GM23338 (cell line): ENCODE measurements around the gene UQCRFS1. TPM values are rescaled to one million over a fixed set of nuclear protein-coding genes. Genes with fewer than 3 reads are reported as not detected.

Experiments used
- ATAC-seq: fragments of 200-7000 bp; cut with Tn5 transposase; 3 replicates; pipeline ENCODE4 v1.9.1; 2020
- DNase-seq: peaks from one replicate; pipeline ENCODE4 v3.0.0-alpha.2; 2015; ENCODE audit warnings: low spot score
- H2AFZ ChIP-seq: fragments of 200-600 bp; sonication (generic); 2 replicates; pipeline ENCODE4 v1.8.0; 2016; ENCODE audit warnings: antibody characterized with exemption, mild to moderate bottlenecking, moderate library complexity
- H3F3A ChIP-seq: fragments of 200-600 bp; sonication (generic); replicated peaks from 2 replicates; pipeline ENCODE4 v1.8.0; 2017; ENCODE audit warnings: antibody characterized with exemption, mixed run types, low read depth
- H3K27ac ChIP-seq: fragments of 200-600 bp; sonication (generic); 2 replicates; pipeline ENCODE4 v1.6.1; 2016; ENCODE audit warnings: low read depth
- H3K27me3 ChIP-seq: fragments of 200-600 bp; sonication (generic); 2 replicates; pipeline ENCODE4 v1.8.0; 2016; ENCODE audit warnings: mild to moderate bottlenecking, mixed run types, moderate library complexity; ENCODE audit not compliant: insufficient read depth
- H3K36me3 ChIP-seq: fragments of 200-600 bp; sonication (generic); 2 replicates; pipeline ENCODE4 v1.8.0; 2016; ENCODE audit warnings: mild to moderate bottlenecking; ENCODE audit not compliant: insufficient read depth
- H3K4me1 ChIP-seq: fragments of 200-600 bp; sonication (generic); 2 replicates; pipeline ENCODE4 v1.8.0; 2016; ENCODE audit warnings: mild to moderate bottlenecking, moderate library complexity; ENCODE audit not compliant: insufficient read depth
- H3K4me2 ChIP-seq: fragments of 200-600 bp; sonication (generic); 2 replicates; pipeline ENCODE4 v1.7.1; 2017; ENCODE audit warnings: mixed run types
- H3K4me3 ChIP-seq: fragments of 200-600 bp; sonication (generic); 2 replicates; pipeline ENCODE4 v1.6.1; 2016; ENCODE audit warnings: mixed run types
- H3K79me2 ChIP-seq: fragments of 200-600 bp; sonication (generic); replicated peaks from 2 replicates; pipeline ENCODE4 v1.8.0; 2017; ENCODE audit warnings: mild to moderate bottlenecking; ENCODE audit not compliant: insufficient read depth
- H3K9me2 ChIP-seq: fragments of 200-600 bp; sonication (generic); 2 replicates; pipeline ENCODE4 v1.8.0; 2017; ENCODE audit not compliant: insufficient read depth
- H4K20me1 ChIP-seq: fragments of 200-600 bp; sonication (generic); replicated peaks from 2 replicates; pipeline ENCODE4 v1.8.0; 2017; ENCODE audit warnings: mild to moderate bottlenecking; ENCODE audit not compliant: insufficient read depth
- H3K27ac Mint-ChIP-seq: 2 replicates; pipeline ENCODE4 v1.8.0; 2020; ENCODE audit warnings: inconsistent platforms, mild to moderate bottlenecking, moderate library complexity, mixed read lengths
- H3K27me3 Mint-ChIP-seq: 3 replicates; pipeline ENCODE4 v1.8.0; 2022; ENCODE audit warnings: low read depth, mild to moderate bottlenecking, moderate library complexity, mixed read lengths, inconsistent platforms; ENCODE audit not compliant: insufficient read depth, poor library complexity
- H3K36me3 Mint-ChIP-seq: 3 replicates; pipeline ENCODE4 v1.8.0; 2021; ENCODE audit warnings: low read depth, mild to moderate bottlenecking, inconsistent platforms, moderate library complexity, mixed read lengths
- H3K4me1 Mint-ChIP-seq: 3 replicates; pipeline ENCODE4 v1.8.0; 2020; ENCODE audit warnings: mild to moderate bottlenecking, inconsistent platforms, mixed read lengths
- H3K4me3 Mint-ChIP-seq: 3 replicates; pipeline ENCODE4 v1.8.0; 2021; ENCODE audit warnings: moderate library complexity, mild to moderate bottlenecking, inconsistent platforms, mixed read lengths
- H3K9me3 Mint-ChIP-seq: 3 replicates; pipeline ENCODE4 v1.8.0; 2020; ENCODE audit warnings: moderate library complexity, mild to moderate bottlenecking, inconsistent platforms, mixed read lengths
- CREB1 ChIP-seq: fragments of 250-450 bp; sonication (Bioruptor Pico); IDR thresholded peaks from 2 replicates; pipeline ENCODE4 v1.5.0; 2020; ENCODE audit warnings: low read depth, mild to moderate bottlenecking, moderate library complexity
- ETS1 ChIP-seq: IDR thresholded peaks from 2 replicates; pipeline ENCODE4 v1.6.1; 2016; ENCODE audit warnings: antibody characterized with exemption
- EZH2 ChIP-seq: fragments of 200-600 bp; sonication (generic); IDR thresholded peaks from one replicate; pipeline ENCODE4 v1.8.0; 2017; ENCODE audit warnings: antibody characterized with exemption, mild to moderate bottlenecking, low read depth; ENCODE audit not compliant: unreplicated experiment
- JUNB ChIP-seq: IDR thresholded peaks from one replicate; pipeline ENCODE4 v1.6.1; 2016; ENCODE audit warnings: antibody characterized with exemption; ENCODE audit not compliant: unreplicated experiment
- POLR2AphosphoS5 ChIP-seq: IDR thresholded peaks from 2 replicates; pipeline ENCODE4 v1.6.1; 2016; ENCODE audit warnings: antibody characterized with exemption, low read depth
- STAT1 ChIP-seq: IDR thresholded peaks from one replicate; pipeline ENCODE4 v1.6.1; 2016; ENCODE audit warnings: antibody characterized with exemption; ENCODE audit not compliant: unreplicated experiment
- ZNF114 ChIP-seq: fragments of 250-450 bp; sonication (Bioruptor Pico); IDR thresholded peaks from 2 replicates; pipeline ENCODE4 v1.5.0; 2020; ENCODE audit warnings: mild to moderate bottlenecking, moderate library complexity
- ZNF331 ChIP-seq: fragments of 250-450 bp; sonication (Bioruptor Pico); IDR thresholded peaks from 2 replicates; pipeline ENCODE4 v1.5.0; 2020; ENCODE audit warnings: low read depth, mild to moderate bottlenecking, moderate library complexity
- ZNF462 ChIP-seq: fragments of 250-450 bp; sonication (Bioruptor Pico); IDR thresholded peaks from 2 replicates; pipeline ENCODE4 v1.5.0; 2020; ENCODE audit warnings: mild to moderate bottlenecking, moderate library complexity
- polyA plus RNA-seq: library from polyadenylated mRNA; unstranded; fragments of >200 nt; fragmentation: Nextera tagmentation; extraction: Ambion mirVana; gene quantifications from 2 replicates; pipeline ENCODE4 v1.2.1, GENCODE V29; 2016
- total RNA-seq: library from RNA; depleted of rRNA; stranded (reverse); fragments of >200 nt; shearing (Covaris generic); gene quantifications from 2 replicates; pipeline ENCODE4 v1.2.3, GENCODE V29; 2014

Gene UQCRFS1
- total and polyA plus RNA-seq, 2 experiments from 2014 or later = 49.4 to 57.6 TPM

DNA sequence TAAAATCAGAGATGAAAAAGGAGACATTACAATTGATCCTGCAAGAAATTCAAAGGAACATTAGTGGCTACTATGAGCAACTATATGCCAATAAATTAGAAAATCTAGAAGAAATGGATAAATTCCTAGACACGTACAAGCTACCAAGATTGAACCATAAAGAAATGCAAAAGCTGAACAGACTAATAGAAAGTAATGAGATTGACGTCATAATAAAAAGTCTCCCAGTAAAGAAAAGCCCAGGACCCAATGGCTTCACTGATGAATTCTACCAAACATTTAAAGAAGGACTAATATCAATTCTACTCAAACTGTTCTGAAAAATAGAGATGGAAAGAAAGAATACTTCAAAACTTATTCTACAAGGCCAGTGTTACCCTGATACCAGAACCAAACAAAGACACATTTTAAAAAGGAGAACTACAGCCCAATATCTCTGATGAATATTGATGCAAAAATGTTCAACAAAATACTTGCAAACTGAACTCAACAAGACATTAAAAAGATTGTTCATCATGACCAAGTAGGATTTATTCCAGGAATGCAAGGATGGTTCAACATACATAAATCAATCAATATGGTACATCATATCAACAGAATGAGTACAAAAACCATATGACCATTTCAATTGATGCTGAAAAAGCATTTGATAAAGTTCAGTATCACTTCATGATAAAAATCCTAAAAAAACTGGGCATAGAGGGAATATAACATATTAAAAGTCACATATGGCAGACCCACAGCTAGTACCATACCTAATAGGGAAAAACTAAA lies 35.8 kb downstream of the UQCRFS1 start (continued):
- TF ChIP-seq ZNF462 = no peak
- no peak for TF ChIP-seq CREB1 (CRISPR knock-in tag)
- no peak for TF ChIP-seq JUNB
- TF ChIP-seq ETS1 = no peak
- no peak for TF ChIP-seq EZH2

DNA sequence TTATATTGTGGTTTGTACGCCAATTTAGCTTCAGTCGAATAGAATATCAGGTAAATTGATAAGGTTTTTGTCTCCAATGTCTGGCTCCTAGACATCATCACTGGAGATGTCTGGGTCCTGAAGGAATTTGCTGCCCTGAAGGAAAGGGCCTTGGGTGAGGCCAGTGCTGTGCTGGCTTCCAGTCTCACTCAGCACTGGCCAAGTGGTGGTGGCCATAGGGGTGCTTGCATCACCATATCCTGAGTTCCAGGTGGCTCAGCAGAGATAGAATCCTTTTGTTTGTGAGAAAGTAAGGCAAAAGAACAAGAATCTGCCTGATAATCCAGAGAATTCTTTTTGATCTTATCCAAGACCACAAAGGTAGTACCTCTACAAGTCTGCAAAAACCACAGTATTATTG lies 39.1 kb downstream of the UQCRFS1 start:
- H3K4me3 Mint-ChIP-seq = no peak overlapping the region
- Histone ChIP-seq H3K4me2 (no peak overlapping the region), H3K9me2 (no peaks in the 10 kb centered on the region), H2AFZ (no peak overlapping the region), H3K4me3 (no peak overlapping the region), H4K20me1 (no peaks in the 10 kb centered on the region), H3K36me3 (no peaks in the 10 kb centered on the region), H3F3A (no peaks in the 10 kb centered on the region), H3K79me2 (no peaks in the 10 kb centered on the region), H3K27ac (no peak overlapping the region), H3K4me1 (no peaks in the 10 kb centered on the region), H3K27me3 (no peaks in the 10 kb centered on the region)
- peaks cover 2% of the 10 kb centered on the region for H3K27me3 Mint-ChIP-seq
- peaks cover 46% of the 10 kb centered on the region for H3K9me3 Mint-ChIP-seq
- DNase-seq (no peak), ATAC-seq (no peak)
- H3K27ac Mint-ChIP-seq = no peak overlapping the region
- H3K36me3 Mint-ChIP-seq = peaks cover 9% of the 10 kb centered on the region; the same call in 2 of the 3 replicates
- no peaks in the 10 kb centered on the region for H3K4me1 Mint-ChIP-seq
- TF ChIP-seq CREB1 (CRISPR knock-in tag) (no peak), ETS1 (no peak), ZNF114 (CRISPR knock-in tag) (no peak), STAT1 (no peak), POLR2AphosphoS5 (no peak), ZNF331 (CRISPR knock-in tag) (no peak)
